HT-29 (cell line): ENCODE measurements around the gene KRTAP23-1. TPM values are rescaled to one million over a fixed set of nuclear protein-coding genes. Genes with fewer than 3 reads are reported as not detected.

Experiments used
- DNase-seq: peaks from one replicate; pipeline ENCODE4 v3.0.0-alpha.2; 2015; ENCODE audit warnings: low spot score
- total RNA-seq: library from RNA; depleted of rRNA; stranded (reverse); fragments of >200 nt; shearing (Covaris generic); gene quantifications from 2 replicates; pipeline ENCODE4 v1.2.3, GENCODE V29; 2014; rRNA removed

Gene KRTAP23-1, protein sequence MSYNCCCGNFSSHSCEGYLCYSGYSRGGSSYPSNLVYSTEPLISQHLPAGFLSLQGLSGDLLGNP
- total RNA-seq, result not detected in 2 replicates

DNA sequence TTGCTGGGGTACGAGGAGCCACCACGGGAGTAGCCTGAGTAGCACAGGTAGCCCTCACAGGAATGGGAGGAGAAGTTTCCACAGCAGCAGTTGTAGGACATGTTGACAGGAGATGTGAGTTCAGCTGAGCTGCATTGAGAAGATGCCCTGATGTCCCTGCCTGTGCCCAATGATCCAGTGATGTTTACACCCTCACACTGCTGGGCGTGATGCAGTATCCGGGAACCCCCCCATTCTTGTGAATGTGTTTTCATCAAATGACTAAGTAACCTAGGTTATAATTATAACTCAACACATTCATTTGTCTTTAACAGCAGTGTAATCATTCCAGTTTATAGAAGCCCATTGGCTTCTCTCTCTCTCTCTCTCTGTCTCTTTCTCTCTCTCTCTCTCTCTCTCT is at the start of gene KRTAP23-1:
Gene KRTAP23-1 (minus strand): TSS at position 101 of the 400 bp plus-strand sequence. CDS start 0 bp downstream, at position 101.
- no peak for DNase-seq

DNA sequence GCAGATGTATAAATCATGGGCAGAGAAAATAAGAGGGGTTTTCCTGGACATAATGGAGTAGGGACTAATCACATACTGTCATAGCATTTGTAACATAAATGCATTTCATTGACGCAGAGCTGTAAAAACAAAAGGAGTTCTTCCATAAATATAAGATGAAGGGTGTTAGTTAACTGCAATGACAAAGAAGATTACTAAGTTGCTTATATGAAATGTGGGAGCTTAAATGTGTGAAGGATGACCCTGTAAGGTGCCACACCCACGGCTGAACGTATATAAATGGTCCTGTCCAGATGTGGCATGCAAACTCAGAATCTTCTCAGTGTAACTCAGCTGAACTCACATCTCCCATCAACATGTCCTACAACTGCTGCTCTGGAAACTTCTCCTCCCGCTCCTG is 47.3 kb upstream of the KRTAP23-1 start, which contains the start of gene KRTAP13-1:
Gene KRTAP13-1 (plus strand): TSS at position 301 of the 400 bp plus-strand sequence. CDS start 56 bp downstream, at position 357.
- DNase-seq, result no peak

DNA sequence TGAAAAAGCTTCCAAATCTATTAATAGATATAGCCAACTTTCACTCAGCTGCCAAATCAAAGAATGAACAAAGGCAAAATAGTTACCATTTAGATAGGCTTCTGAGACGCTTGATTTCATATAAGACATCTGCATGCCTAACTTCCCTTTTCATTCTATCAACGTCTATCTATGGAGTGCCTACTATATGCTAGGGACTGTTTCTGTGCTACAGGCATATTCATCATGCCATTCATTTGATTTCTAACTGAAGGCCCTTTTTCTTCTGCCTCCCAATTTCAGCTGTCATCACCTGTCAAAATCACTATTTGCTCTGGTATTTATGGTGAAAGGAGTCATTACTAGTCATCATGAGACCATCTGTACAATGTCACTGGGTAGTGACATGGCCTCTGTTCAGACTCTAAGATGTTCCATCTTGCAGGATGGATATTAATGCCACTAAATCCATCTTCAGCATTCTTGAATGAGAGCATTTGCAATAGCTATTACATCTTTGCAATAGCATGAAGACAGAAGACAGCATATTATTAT is 43.2 kb upstream of the KRTAP23-1 start:
- no peak for DNase-seq

DNA sequence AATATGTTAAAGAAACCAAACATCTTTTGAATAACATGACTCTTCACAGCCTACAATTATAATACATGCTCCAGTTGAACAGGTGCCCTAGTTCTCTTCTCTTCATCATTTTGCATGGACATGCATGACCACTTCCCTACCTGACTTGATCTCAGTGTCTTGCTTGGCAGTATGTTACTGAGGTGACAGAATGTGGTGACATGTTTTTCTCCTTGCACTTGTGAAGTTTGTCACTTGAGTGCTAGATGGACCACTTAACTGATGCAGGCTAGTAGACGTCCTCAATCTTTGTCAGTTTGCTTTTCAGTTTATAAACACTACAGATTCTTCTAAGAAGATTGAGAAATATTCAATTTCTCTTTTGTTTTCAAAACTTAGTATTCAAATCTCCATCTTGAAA is 33.8 kb upstream of the KRTAP23-1 start:
- no peak for DNase-seq

DNA sequence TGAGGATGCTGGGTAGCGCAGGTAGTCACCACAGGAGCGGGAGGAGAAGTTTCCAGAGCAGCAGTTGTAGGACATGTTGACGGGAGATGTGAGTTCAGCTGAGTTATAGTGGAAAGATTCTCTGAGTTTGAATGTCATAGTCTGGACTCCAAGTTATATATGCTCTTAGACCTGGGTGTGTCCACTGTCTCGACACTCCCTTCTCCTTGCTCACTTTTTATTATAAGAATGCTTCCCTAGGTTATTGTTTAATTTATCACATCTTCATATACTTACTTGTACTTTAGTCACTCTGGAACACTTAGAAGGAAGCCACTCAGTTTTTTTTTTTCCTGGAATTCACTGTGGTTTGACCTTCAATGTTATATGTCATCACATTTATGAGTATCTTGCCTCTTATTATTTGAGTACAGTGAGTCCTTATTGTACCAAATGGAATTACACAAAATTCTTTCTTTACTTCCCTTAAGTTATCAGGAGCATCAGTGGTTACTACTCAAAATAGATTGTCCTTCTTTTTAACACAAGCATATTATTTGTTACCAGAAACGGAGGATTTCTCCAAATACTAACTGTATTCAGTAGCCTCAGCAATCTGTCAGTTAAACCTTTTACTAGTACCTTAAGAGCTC is 23.8 kb upstream of the KRTAP23-1 start, which contains the start of gene KRTAP13-2:
Gene KRTAP13-2 (minus strand): TSS at position 133 of the 632 bp plus-strand sequence. CDS start 58 bp downstream, at position 75.
- no peak for DNase-seq

DNA sequence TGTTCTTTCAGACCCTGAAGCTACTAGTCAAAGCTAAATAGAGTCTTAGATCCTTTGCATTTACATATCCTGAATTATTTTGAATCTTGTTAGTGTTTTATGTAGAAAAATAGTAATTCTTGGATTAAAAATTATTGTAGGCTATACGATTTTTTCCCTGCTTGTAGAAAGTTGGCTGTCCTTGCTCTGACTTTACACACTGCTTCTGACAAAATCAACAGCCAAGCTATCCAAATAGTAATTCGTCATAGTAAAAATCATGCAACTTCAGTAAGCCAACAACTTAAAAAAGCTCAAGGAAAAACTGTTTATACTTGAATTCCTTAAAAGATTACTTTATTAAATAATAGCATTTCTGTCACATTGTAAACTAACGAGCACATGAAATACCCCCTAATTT is 7.5 kb upstream of the KRTAP23-1 start:
- no peak for DNase-seq

DNA sequence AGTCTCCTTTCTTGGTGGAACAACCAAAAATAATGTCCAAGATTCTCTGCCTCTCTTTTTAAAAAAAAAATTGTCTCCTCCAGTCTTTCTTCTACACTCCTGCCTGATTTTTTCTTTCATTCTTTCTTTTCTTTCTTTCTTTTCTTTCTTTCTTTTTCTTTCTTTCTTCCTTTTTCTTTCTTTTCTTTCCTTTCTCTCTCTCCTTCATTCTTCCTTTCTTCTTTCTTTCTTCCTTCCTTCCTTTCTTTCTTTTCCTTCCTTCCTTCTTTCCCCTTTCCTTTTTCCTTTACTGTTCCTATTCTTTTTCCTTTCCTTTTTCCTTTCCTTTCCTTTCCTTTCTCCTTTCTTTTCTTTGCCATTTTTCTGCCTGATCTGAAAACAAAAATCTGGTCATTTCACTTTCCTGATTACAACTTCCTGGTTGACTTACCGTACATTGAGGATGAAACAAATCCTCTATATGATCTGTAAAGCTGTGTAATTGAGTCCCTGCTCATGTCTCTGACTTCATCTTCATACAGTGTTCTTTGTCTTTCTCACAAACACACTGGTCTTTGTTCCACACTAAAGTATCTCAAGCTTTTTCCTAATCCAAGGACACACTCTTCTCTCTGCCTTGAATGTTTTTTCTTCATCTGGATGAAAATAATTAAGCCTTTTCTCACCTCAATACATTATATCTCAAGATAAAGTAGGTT is 6.1 kb upstream of the KRTAP23-1 start:
- DNase-seq, result no peak

DNA sequence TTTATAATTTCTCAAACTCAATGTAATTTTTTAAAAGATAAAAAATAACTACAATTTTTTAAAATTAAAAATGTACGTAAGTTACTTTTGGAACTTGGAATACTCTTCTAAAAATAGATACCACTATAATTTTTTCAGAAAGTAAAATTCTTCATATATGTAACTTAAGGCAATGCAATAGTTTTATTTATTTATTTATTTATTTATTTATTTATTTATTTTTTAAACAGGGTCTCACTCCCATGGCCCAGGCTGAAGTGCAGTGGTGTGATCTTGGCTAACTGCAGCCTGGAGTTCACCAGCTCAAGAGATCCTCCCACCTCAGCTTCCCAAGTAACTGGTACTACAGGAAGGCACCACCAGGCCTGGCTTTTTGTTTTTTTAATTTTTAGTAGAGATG is 3.1 kb upstream of the KRTAP23-1 start:
- DNase-seq, result no peak

DNA sequence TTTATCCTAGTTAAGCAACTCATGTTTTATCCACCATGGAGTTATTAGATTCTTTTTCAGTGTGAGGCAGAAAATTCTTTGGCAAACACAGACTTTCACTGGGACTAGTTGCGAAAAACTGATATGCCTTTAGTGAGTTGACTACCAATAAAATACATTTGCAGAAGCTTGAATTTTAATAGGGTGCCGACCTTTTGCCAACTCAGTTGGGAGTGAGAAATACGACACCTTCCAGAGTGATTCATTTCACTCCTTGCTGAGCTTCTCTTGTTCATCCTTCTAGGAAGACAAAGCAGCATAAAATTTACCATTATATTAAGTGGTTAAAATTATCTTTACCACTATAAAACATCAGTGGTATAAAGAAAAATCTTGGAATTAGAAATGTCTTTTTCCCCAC is 1.2 kb upstream of the KRTAP23-1 start:
- no peak for DNase-seq

DNA sequence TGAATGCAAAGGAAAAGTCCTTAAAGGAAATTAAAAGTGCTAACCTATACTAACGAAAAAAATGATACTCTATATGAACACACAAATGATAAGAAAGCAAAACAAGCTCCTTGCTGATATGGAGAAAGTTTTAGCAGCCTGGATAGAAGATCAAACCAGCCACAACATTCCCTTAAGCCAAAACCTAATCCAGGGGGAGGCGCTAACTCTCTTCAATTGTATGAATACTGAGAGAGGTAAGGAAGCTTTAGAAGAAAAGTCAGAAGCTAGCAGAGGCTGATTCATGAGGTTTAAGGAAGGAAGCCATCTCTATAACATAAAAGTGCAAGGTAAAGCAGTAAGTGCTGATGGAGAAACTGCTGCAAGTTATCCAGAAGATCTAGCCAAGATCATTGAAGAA is 3.4 kb downstream of the KRTAP23-1 start:
- DNase-seq, result no peak

DNA sequence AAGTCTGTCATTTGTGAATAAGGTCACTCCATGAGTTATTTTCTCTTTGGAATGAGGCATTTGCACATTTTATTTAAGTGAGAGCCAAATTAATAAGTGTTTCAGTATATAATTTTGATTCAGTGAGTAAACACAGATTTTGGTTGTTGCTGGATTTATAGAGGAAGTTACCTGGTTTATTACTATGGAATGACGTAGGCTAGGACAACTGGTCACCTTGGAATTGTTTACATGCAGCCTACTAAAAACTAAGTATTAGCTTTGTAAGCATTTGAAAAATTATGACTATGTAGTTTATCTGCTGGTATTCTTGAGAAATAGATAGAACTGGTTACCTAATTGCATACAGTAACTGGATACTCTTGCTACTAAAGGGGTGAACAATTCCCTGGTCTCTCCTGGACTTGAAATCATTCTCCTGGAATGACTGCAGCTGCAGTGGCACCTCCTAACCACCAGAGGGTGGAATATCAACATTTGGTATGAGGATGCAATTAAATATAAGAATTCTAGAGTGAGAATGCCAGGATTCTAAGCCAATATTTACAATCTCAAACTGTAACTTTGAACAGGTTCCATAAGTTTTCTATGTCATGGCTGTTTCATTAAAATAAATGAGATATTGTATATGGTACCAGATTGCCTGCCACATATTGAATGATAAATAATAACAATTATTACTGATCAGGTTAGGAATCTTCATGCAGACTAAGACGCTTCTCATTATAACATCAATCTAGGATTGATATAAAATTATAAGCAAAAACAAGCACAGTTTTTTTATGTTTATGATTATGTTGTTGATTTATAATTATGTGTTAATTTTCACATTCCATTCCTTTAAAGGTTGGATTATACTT is 7.5 kb downstream of the KRTAP23-1 start:
- peak; percentile 42 for DNase-seq

DNA sequence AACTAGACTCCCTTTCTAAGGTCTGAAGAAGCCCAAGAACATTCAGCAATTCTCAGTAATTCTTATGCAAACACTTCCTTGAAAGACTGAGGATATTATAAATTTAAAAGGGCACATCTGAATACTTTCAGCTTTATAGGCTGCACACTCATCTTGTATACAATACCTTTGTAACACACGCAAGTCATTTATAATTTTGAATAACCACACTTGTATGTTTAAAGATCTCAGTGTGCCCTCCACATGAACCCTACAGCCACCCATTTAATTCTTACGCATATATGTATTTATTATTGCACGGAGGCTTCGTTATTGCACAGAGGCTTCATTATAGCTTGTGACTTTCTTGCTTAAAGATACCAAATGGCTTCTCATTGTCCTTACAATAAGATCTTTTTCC is 9.7 kb downstream of the KRTAP23-1 start:
- no peak for DNase-seq

DNA sequence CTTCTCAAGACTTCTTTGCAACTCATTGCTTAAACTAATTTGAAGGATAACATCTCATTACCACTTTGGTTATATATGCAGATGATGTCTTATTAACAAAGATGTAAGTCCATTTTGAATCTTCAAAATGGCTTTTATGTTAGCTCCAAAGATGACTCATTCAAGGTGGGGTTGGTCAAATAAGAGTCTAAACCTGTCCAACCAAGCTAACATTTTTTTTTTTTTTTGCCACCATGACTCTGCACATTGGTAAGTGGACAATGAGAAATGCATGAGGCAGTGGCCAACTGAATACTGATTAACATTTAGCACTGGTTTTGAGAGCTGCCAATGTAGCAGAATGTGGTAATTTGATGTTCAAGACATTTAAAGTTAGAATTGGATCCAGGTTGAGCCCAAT is 10.6 kb downstream of the KRTAP23-1 start:
- DNase-seq, result no peak

DNA sequence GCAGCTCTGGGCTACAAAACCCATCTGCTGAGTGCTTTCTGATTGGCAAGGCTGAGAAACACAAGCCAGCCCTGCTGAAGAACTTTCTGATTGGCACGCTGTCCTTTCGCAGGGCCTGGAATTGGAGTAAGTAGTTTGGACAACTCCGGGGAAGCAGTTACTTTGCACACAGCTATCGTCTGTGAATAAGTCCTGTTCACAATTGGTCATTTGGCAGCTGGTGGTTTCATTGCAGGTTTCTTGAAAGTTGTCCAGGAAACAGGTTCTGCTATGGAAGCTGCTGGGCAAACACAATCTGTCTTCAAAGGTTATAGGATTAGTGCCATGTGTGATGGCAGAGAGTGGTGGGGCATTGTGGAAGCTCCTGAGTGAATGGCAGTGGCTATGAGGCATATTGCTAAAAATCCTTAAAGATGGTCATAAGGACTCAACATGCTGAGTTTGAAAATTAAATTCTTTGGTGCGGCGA is 11.1 kb downstream of the KRTAP23-1 start, which contains the start of gene KRTAP27-1:
Gene KRTAP27-1 (minus strand): TSS at position 419 of the 469 bp plus-strand sequence. CDS start 26 bp downstream, at position 393.
- DNase-seq, result no peak

DNA sequence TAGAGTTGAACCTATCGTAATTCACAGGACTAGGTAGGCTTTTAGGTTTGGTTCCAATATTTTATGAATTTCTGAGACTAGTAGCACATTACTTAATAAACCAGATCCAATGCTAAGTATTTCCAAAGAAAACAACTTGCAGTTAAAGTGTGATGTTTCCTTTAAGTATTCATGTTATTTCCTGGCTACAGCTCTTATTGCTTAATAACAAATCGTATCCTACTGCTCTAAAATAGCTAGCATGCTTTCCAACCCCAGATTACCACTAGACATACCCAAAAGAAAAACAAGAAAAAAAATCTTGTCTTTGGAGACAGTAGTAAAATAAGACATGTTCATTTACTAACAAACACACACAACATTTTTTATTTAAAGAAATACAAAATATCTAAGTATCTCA is 11.8 kb downstream of the KRTAP23-1 start:
- no peak for DNase-seq

DNA sequence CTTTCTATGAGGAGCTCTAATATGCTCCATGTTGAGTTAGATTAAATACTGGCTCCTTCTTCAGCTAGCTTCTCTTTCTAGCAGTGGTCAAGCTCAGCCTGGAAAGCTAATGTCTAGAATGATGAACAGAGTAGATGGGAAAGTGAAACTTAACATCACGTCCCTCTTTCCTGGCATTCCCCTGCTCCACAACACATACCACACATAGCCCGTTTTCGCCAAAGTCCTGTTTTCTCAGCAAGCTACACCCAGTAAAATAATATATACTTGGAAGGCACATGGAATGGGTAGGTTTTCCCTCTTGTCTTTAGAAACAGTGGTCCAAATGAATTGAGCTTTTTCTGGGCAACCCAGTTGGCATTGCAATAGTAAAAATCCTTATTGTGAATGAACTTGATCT is 14.7 kb downstream of the KRTAP23-1 start:
- no peak for DNase-seq

DNA sequence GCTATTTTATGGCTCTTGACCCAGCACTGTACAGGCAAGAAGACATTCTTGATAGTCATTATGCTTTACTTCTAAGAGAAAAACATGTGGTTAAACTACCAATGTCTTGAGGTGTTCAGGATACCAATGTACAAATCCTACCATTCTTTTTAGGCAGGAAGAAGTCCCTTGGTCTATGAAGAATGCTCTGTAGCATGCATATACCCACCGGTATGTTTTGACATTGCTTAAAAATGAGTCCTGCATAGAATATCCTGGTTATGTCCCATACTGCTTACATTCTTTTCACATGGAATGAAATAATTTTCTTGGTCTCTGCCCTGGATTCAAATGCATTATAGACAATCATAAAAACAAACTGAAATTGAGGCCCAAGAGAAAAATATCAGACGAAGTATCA is 15.7 kb downstream of the KRTAP23-1 start:
- no peak for DNase-seq

DNA sequence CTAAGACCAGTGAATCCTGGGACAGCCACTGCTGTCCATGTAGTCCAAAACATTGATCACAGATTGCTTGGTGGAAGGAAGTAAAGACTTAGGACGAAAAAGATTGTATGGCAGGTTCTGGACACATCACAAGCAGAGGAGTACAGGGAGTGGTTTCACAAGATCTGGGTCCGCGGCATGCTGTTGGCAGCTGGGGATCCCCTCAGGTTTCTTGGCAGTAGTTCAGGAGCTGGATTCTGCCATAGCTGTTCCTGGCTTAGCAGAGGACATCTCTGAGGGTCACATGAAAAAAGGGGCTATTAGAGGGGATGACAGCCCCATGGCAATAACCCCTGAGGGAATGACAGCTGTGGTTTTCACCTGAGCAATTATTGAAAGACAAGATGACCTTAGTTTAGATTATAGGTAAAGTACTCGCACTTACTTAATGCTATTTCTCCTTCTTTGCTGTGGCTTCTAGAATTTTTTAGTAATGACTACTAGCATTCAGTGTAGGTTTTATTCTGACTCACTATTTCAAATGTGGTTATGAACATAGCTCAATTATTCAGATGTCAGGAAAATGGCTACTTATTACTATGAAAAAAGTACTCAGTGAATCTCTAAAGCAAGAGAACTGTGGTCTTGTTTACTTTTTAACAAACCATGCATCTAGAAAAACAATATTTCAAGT is 19.1 kb downstream of the KRTAP23-1 start:
- no peak for DNase-seq

DNA sequence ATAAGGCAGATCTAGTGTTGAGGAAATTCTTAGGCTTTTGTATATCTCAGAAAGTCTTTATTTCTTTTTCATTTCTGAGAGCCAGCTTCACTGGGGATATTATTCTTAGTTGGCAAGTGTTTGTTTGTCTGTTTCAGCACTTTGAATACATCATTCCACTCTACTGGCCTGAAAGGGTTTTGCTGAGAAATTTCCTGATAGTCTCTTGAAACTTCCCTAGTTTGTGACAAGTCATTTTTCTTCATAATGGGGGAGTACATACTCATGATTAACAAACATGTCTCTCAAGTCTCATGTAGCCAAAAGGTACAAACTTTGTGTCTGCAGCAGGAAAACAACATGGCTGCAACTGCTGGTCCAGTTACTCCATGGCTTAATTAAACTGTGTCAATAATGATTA is 22.0 kb downstream of the KRTAP23-1 start:
- DNase-seq, result no peak

DNA sequence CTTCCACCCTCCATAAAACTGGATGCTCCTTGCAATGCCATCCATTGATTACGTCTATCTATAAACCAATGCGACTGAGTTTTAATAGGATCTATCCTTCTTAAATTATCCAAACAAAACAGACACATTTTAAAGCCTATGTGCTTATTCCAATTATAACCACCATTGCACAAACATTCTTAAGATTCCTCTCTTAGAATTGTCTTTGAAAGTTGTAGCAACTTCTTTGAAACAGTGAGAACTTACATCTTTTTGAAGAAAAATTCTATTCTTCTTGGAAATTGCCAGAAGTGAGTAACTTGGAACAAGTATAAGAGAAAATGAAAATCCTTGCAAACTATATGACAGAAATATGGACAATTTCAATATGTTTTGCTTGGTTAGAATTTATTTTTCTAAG is 28.2 kb downstream of the KRTAP23-1 start, which contains the start of gene KRTAP26-1:
Gene KRTAP26-1 (minus strand): TSS at position 101 of the 400 bp plus-strand sequence. CDS start 280 bp downstream, outside the sequence.
- no peak for DNase-seq

DNA sequence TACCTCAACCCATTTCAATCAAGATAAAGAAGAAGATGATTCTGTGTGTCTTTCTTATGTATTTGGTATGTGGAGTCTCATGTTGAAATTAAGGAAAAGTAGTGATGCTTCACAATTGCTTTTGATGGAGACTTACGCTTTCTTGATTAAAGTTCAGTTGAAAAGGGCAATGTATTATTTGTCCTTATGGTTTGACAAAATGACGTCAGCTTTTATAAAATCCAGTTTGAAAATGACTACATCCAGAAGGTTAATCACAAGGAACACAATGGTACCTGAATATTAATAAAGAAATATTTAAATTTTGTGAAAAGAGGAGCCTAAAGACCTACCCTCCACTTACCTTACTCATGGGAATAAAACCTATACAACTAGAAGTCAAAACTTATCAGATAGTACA is 32.7 kb downstream of the KRTAP23-1 start:
- no peak for DNase-seq
